ENCODE data around the gene SLC23A2. TPM values are rescaled to one million over a fixed set of nuclear protein-coding genes. Genes with fewer than 3 reads are reported as not detected.

The SLC23A2 gene
- total and polyA plus RNA-seq, 4 donors = 9.1 to 48.4 (median 14.7) TPM

- Histone ChIP-seq H3K9me3 (ENCODE audit: control insufficient read depth in 4 of 4, low read length in 3 of 4) (no peaks in the 10 kb centered on the region), H3K27me3 (ENCODE audit: control insufficient read depth in 4 of 4, insufficient read depth in 4 of 4, low read length in 3 of 4) (no peaks in the 10 kb centered on the region), H3K36me3 (ENCODE audit: control insufficient read depth in 4 of 4, insufficient read depth in 3 of 4, low read depth in 1 of 4, low read length in 3 of 4) (no peaks in the 10 kb centered on the region), H3K9ac (ENCODE audit: low read depth in 1 of 2, low read length in 2 of 2) (peak overlapping the region; percentile 24 to 93), H3K4me3 (ENCODE audit: low read depth in 1 of 3, low read length in 3 of 3) (peak overlapping the region; percentile 82 to 96 (median 96)), H3K4me1 (ENCODE audit: control insufficient read depth in 4 of 4, insufficient read depth in 4 of 4, low read length in 3 of 4) (peaks cover 2 to 21% (median 9%) of the 10 kb centered on the region in 4 donors), H3K27ac (ENCODE audit: low read depth in 1 of 2, low read length in 2 of 2) (peak overlapping the region; percentile 83 to 90)
- TF ChIP-seq NR2F2 (IDR thresholded peaks at IDR 0.05) (peak; percentile 44), RXRA (IDR thresholded peaks at IDR 0.05) (peak; percentile 88 to 92), HNF4A (conservative IDR thresholded peaks at IDR 0.05) (peak; percentile 33 to 35), RAD21 (IDR thresholded peaks at IDR 0.05) (peak; percentile 21 to 44), YY1 (IDR thresholded peaks at IDR 0.05) (peak; percentile 75), FOXA2 (IDR thresholded peaks at IDR 0.05) (no peak), MAX (IDR thresholded peaks at IDR 0.05) (peak; percentile 26), SP1 (IDR thresholded peaks at IDR 0.05) (peak; percentile 14), TAF1 (conservative IDR thresholded peaks at IDR 0.05) (peak; percentile 49), ATF3 (IDR thresholded peaks at IDR 0.05) (peak; percentile 27), CTCF (IDR thresholded peaks at IDR 0.05; ENCODE audit: low read depth, low read length, missing input control) (no peak)
- 2% methylated on average over 53 of the region's 53 CpGs for WGBS
- DNase-seq (ENCODE audit: low spot score) = no peak
These were observed 792 bp downstream of the SLC23A2 start for GRCh38 chr20:5000263-5001173.

GRCh38 chr20:4999788-5000187 lies 1.5 kb downstream of the SLC23A2 start:
- peak overlapping the region; percentile 83 to 90 for H3K27ac ChIP-seq (ENCODE audit: low read depth in 1 of 2, low read length in 2 of 2)
- WGBS = 35% methylated on average over 1 of the region's 1 CpG
- H3K27me3 ChIP-seq (ENCODE audit: control insufficient read depth in 4 of 4, insufficient read depth in 4 of 4, low read length in 3 of 4) = no peaks in the 10 kb centered on the region
- H3K4me3 ChIP-seq (ENCODE audit: low read depth in 1 of 3, low read length in 3 of 3) = peak overlapping the region; percentile 82 to 96 (median 96)
- peak overlapping the region; percentile 24 to 93 for H3K9ac ChIP-seq (ENCODE audit: low read depth in 1 of 2, low read length in 2 of 2)
- H3K9me3 ChIP-seq (ENCODE audit: control insufficient read depth in 4 of 4, low read length in 3 of 4) = no peaks in the 10 kb centered on the region
- TF ChIP-seq YY1 (IDR thresholded peaks at IDR 0.05) = no peak
- TF ChIP-seq FOXA2 (IDR thresholded peaks at IDR 0.05) = no peak
- TF ChIP-seq MAX (IDR thresholded peaks at IDR 0.05) = no peak
- TF ChIP-seq RXRA (IDR thresholded peaks at IDR 0.05) = no peak
- TF ChIP-seq RAD21 (IDR thresholded peaks at IDR 0.05) = no peak
- no peak for TF ChIP-seq CTCF (IDR thresholded peaks at IDR 0.05; ENCODE audit: low read depth, low read length, missing input control)
- TF ChIP-seq HNF4A (conservative IDR thresholded peaks at IDR 0.05) = no peak
- TF ChIP-seq REST (IDR thresholded peaks at IDR 0.05) = no peak
- TF ChIP-seq EGR1 (IDR thresholded peaks at IDR 0.05; ENCODE audit: low read depth in 2 of 2) = no peak
- no peak for TF ChIP-seq HNF4G (IDR thresholded peaks at IDR 0.05)
- TF ChIP-seq FOXA1 (IDR thresholded peaks at IDR 0.05) = no peak
- TF ChIP-seq JUND (IDR thresholded peaks at IDR 0.05) = no peak
- TF ChIP-seq TAF1 (conservative IDR thresholded peaks at IDR 0.05) = no peak
- TF ChIP-seq ZBTB33 (IDR thresholded peaks at IDR 0.05) = no peak
- no peak for TF ChIP-seq NR2F2 (IDR thresholded peaks at IDR 0.05)
- no peak for TF ChIP-seq SP1 (IDR thresholded peaks at IDR 0.05)
- TF ChIP-seq ATF3 (IDR thresholded peaks at IDR 0.05) = no peak
- no peak for DNase-seq (ENCODE audit: low spot score)
- peaks cover 2 to 21% (median 9%) of the 10 kb centered on the region in 4 donors for H3K4me1 ChIP-seq (ENCODE audit: control insufficient read depth in 4 of 4, insufficient read depth in 4 of 4, low read length in 3 of 4)
- no peaks in the 10 kb centered on the region for H3K36me3 ChIP-seq (ENCODE audit: control insufficient read depth in 4 of 4, insufficient read depth in 3 of 4, low read depth in 1 of 4, low read length in 3 of 4)

All from liver (tissue), 9 donors.